Measurements from ENCODE around the gene OGDHL.

Gene OGDHL

GRCh38 chr10:49761789-49762565, at the start of gene OGDHL:
Gene OGDHL (minus strand): TSS chr10:49762323. CDS start chr10:49758592, 3,731 bp downstream.
- Histone ChIP-seq H3K4me1 (peaks cover 0 to 11% (median 7%) of the 10 kb centered on the region in 4 donors), H3K27me3 (peaks cover 0 to 64% of the 10 kb centered on the region in 2 donors), H3K4me3 (peak within 1 kb of the TSS; percentile 34 to 48), H3K9me3 (peaks cover 0 to 6% (median 4%) of the 10 kb centered on the region in 3 donors), H3K27ac (no peak within 1 kb of the TSS), H3K36me3 (no peaks in the 10 kb centered on the region)
- peak in 1 of 2 donors; percentile 20 for DNase-seq
- no peak for TF ChIP-seq CTCF (IDR thresholded peaks at IDR 0.05)
- intact Hi-C loops (cut with DNase I; ENCODE audit: low total_unique reads) = no loop called here

GRCh38 chr10:49803988-49804387, 41.9 kb upstream of the OGDHL start:
- Histone ChIP-seq H3K27me3 (no peaks in the 10 kb centered on the region), H3K36me3 (no peaks in the 10 kb centered on the region), H3K9me3 (peaks cover 0 to 15% (median 0%) of the 10 kb centered on the region in 3 donors), H3K4me3 (no peak overlapping the region), H3K27ac (no peak overlapping the region), H3K4me1 (no peaks in the 10 kb centered on the region)
- intact Hi-C loops (cut with DNase I; ENCODE audit: low total_unique reads) = no loop called here
- TF ChIP-seq CTCF (IDR thresholded peaks at IDR 0.05) = no peak
- DNase-seq = no peak

- H3K27me3 ChIP-seq = no peaks in the 10 kb centered on the region
- TF ChIP-seq CTCF (IDR thresholded peaks at IDR 0.05) = no peak
- no peaks in the 10 kb centered on the region for H3K9me3 ChIP-seq
- H3K36me3 ChIP-seq = no peaks in the 10 kb centered on the region
- H3K27ac ChIP-seq = no peak overlapping the region
- no peaks in the 10 kb centered on the region for H3K4me1 ChIP-seq
- no peak overlapping the region for H3K4me3 ChIP-seq
- no peak for DNase-seq
- intact Hi-C loops (cut with DNase I; ENCODE audit: low total_unique reads) = no loop called here
Measured at GRCh38 chr10:49798275-49798674, 36.2 kb upstream of the OGDHL start.

GRCh38 chr10:49791100-49791499, 29.0 kb upstream of the OGDHL start:
- intact Hi-C loops (cut with DNase I; ENCODE audit: low total_unique reads) = no loop called here
- Histone ChIP-seq H3K4me1 (no peaks in the 10 kb centered on the region), H3K9me3 (no peaks in the 10 kb centered on the region), H3K4me3 (no peak overlapping the region), H3K36me3 (no peaks in the 10 kb centered on the region), H3K27ac (no peak overlapping the region), H3K27me3 (no peaks in the 10 kb centered on the region)
- DNase-seq = no peak
- no peak for TF ChIP-seq CTCF (IDR thresholded peaks at IDR 0.05)

GRCh38 chr10:49784681-49785080, 22.6 kb upstream of the OGDHL start:
- Histone ChIP-seq H3K36me3 (no peaks in the 10 kb centered on the region), H3K4me1 (no peaks in the 10 kb centered on the region), H3K9me3 (no peaks in the 10 kb centered on the region), H3K27me3 (peaks cover 0 to 2% of the 10 kb centered on the region in 2 donors), H3K4me3 (no peak overlapping the region), H3K27ac (no peak overlapping the region)
- no peak for TF ChIP-seq CTCF (IDR thresholded peaks at IDR 0.05)
- intact Hi-C loops (cut with DNase I; ENCODE audit: low total_unique reads) = no loop called here
- DNase-seq = no peak
